Stimulated activated CD8-positive, alpha-beta memory T cell treated with anti-CD3 and anti-CD28 coated beads, Interleukin-4, amount 100 ng/mL, for 4 hours (primary cell): ENCODE results near the gene MAPKBP1.
"Not testable (repeated sequence)": the region's sequence is repeated elsewhere in the genome, so short reads cannot be mapped to it uniquely, and the experiment has no call there.

ENCODE experiments used
- DNase-seq, 2 donors: peaks; one replicate each; pipeline ENCODE4 v3.0.0-alpha.2; 2020; ENCODE audit warnings: low read depth in 2 of 2, low spot score in 1 of 2

MAPKBP1 gene

GRCh38 chr15:41825145-41825544 is 50.9 kb downstream of the MAPKBP1 start:
- no peak for DNase-seq

GRCh38 chr15:41825572-41826535 is 51.6 kb downstream of the MAPKBP1 start:
- no peak for DNase-seq

- peak in 1 of 2 donors; percentile 5 for DNase-seq
Measured at GRCh38 chr15:41827290-41827879, 53.1 kb downstream of the MAPKBP1 start.

- peak; percentile 92 to 94 for DNase-seq
Measured at GRCh38 chr15:41827880-41828806, 53.9 kb downstream of the MAPKBP1 start, which contains the start of gene JMJD7. TSS of gene JMJD7 (plus strand) at chr15:41828092. CDS start at chr15:41828125, 33 bp downstream.

- no peak for DNase-seq
Measured at GRCh38 chr15:41828807-41829141, 54.5 kb downstream of the MAPKBP1 start.

DNA sequence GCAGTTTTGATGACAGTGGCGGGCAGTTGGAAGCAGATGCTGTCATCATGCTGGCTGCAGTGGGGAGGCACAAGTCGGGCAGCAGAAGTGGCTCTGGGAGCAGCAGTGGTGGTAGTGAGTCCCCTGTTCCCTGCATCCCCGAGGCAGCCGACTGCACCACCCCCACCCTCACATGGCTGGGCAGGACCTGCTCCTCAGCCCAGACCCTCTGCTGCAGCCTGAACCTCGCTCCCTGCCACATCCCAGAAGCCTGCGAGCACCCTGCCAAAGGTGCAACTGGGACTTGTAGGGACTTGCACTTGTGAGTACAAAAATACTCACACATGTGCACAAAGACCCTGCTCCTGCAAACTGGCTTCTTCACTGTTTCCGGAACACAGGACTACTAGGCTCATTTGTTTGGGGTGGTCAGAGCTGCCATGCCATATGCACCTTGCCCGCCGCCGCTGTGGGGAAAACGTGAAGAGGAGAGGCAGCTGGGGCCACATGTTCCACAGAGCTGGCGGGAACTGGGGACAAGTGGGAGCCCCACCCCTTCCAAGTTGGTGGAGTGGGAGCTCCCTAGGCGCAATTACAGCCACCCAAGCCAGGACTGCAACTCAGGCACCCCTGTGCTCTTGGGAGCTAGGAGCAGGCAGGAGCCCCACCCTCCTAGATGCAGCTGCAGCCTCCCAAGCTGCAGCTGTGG is 55.8 kb downstream of the MAPKBP1 start:
- no peak for DNase-seq

GRCh38 chr15:41831291-41831690 is 57.0 kb downstream of the MAPKBP1 start:
- not testable (repeated sequence) for DNase-seq

- DNase-seq: no peak
Measured at GRCh38 chr15:41832208-41832607, 57.9 kb downstream of the MAPKBP1 start.

DNA sequence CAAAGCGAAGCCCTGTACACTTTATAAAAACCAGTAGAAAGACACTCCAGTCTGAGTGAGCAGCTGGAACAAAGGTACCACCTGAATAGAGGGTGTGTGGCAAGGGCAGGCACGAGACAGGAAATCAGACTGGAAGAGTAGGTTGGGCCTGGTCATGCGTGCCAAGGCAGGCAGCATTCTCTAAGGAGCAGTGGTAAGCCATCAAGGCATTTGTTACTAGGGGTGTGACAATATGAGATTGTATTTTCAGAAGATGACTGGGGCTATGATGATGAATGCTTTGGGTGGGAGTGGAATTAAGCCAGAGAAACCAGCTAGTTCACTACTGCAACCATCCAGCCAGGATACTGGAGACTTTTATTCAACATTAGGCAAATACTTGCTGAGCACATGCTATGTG is 58.6 kb downstream of the MAPKBP1 start:
- no peak for DNase-seq

- DNase-seq: no peak
Measured at GRCh38 chr15:41834096-41834495, 59.8 kb downstream of the MAPKBP1 start.

GRCh38 chr15:41836073-41836472 is 61.8 kb downstream of the MAPKBP1 start:
- no peak for DNase-seq

DNA sequence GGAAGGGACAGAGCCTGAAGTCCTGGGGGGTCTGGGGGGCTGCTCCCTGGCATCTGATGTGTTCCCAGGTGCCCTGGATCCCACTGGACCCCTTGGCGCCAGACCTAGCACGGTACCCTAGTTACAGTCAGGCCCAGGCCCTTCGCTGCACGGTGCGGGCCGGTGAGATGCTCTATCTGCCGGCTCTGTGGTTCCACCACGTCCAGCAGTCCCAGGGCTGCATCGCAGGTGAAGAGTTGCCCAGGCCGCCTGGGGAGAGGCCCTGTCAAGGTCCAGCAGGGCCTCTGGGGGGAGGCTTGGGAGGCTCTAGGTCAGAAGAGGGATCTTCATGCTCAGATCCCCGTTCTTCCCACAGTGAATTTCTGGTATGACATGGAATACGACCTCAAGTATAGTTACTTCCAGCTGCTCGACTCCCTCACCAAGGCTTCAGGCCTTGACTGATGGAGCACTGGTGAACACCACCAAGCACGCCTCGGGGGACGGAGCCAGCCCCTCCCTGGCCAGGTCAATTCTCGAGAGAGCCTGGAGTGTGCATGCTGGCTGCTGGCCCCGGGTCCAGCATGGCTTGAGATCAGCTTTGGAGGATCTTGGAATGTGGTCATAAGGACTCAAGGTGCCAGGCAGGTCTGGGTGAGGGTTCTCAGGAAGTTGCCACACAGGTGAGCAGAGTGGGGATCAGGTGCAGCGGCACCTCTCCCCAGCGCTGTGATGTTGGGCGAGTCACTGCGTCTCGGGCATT is 62.6 kb downstream of the MAPKBP1 start:
- DNase-seq: no peak

- no peak for DNase-seq
Measured at GRCh38 chr15:41838400-41838897, 64.2 kb downstream of the MAPKBP1 start, which contains the start of gene PLA2G4B. TSS of gene PLA2G4B (plus strand) at chr15:41838847. CDS start at chr15:41838914, 67 bp downstream.

- DNase-seq: no peak
Measured at GRCh38 chr15:41839781-41840491, 65.7 kb downstream of the MAPKBP1 start.

DNA sequence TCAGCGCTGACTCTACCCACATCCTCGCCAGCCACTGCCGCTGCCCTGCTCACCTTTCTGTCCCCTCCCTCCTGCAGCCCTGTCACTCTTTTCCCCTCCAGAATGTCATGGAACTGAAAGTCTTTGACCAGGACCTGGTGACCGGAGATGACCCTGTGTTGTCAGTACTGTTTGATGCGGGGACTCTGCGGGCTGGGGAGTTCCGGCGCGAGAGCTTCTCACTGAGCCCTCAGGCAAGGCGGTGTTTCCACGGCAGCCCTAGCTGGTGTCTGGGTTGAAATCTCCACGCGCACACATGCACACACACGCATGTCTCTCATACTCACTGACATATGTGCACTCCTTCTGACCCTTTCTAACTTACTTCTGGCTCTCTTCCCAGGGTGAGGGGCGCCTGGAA is 66.4 kb downstream of the MAPKBP1 start:
- DNase-seq: no peak

DNA sequence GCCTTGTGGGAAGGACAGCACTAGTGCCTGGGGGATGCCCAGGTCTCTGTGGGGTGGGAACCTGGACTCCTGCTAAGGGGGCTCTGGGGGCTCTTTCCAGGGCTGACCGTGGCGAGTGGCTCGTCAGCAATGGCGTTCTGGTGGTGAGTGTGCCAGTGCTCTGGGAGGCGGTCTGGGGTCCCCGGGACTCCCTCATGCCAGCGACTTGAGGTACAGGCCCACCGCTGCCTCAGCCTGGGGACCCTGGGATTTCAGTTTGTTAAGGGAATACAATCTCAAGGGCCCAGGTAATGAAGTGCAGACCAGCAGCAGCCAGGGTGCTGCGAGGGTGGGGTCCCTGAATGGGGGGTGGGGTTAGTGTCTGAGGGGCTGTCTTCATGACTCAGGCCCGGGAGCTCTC is 66.8 kb downstream of the MAPKBP1 start:
- no peak for DNase-seq

- DNase-seq: no peak
Measured at GRCh38 chr15:41842229-41842628, 67.9 kb downstream of the MAPKBP1 start.

GRCh38 chr15:41843571-41843970 is 69.3 kb downstream of the MAPKBP1 start:
- no peak for DNase-seq

DNA sequence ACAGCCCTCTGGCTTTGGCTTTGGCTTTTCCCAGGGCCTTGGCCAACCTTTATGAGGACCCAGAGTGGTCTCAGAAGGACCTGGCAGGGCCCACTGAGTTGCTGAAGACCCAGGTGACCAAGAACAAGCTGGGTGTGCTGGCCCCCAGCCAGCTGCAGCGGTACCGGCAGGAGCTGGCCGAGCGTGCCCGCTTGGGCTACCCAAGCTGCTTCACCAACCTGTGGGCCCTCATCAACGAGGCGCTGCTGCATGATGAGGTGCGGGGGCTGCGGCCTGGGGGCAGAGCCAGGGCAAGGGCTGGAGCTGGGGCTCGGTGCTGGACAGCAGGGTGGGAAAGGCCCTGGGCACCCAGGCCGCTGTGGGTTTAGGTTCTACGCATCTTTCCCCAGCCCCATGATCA is 70.5 kb downstream of the MAPKBP1 start:
- no peak for DNase-seq
